ENCODE measurements around the gene PERM1.
A peak's percentile ranks its signal among the peaks of the same experiment; 100 is the strongest.
"Not testable (repeated sequence)": the region's sequence is repeated elsewhere in the genome, so short reads cannot be mapped to it uniquely, and the experiment has no call there.

The PERM1 gene

DNA sequence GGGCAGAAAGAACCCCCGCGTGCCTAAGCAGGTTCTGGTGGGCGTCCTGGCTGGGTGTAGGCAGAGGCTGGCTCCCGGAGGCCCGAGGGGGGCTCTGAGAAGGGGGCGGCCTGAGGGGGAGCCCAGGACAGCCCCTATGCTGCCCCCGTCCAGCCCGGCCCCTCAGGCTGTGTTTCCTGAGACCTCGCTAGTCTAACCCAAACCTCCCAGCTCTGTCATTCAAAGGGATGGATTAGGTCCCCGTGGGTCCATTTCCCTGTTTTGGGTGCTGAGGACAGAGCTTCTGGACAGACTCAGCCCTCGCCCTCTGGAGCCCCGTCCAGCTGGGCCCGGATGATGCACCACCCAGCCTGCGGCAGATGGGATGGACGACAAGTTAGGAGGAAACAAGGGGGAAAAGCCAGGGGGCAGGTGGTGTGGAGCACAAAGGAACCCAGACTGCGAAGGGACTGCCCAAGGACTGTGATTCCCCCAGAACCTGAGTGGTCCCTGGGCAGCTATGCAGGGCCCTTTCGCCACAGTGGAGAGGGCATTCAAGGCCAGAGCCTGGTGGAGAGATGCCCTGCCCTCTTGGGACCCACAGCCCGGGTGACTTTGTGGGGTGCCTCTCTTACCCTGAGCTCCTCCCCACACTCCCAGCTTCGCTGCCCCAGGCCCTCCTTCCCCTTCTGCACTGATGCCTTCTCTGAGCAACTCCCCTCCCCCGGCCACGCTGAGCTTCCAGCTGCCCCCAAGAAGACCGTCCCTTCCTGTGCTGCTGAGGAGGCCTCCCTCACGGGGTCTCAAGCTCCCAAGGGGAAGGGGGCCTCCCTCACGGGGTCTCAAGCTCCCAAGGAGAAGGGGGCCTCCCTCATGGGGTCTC is 15.2 kb upstream of the PERM1 start:
- DNase-seq, result no peak

DNA sequence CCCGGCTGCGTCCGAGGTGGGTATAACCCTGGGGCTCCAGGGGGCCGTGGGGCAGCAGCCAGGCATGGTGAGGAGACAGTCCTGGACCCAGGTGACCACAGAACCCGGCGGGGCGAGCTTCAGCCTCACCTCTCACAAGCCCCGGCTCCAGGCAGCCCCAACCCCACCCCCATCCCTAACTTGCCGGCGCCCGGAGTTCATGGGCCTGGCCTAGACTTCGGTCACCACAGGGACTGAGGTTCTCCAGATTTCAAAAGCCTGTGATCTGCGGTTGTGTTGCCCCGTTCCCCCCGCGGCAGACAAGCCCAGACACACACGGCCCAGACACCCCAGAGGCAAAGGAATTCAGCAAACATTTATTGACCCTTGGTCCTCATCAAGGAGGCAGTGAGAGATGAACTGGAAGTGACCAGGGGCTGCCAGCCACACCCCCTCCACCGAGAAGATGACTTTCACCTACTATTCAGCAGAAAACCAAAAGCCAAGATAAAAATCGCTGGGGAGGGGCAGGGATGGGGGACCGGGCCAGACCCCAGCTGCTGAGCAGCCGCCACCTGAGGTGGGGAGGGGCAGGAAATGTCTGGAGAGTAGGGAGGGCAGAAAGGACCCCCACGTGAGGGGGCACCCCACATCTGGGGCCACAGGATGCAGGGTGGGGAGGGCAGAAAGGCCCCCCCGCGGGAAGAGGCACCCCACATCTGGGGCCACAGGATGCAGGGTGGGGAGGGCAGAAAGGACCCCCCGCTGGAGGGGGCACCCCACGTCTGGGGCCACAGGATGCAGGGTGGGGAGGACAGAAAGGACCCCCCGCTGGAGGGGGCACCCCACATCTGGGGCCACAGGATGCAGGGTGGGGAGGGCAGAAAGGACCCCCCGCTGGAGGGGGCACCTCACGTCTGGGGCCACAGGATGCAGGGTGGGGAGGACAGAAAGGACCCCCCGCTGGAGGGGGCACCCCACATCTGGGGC is 14.1 kb upstream of the PERM1 start:
- DNase-seq, result no peak

DNA sequence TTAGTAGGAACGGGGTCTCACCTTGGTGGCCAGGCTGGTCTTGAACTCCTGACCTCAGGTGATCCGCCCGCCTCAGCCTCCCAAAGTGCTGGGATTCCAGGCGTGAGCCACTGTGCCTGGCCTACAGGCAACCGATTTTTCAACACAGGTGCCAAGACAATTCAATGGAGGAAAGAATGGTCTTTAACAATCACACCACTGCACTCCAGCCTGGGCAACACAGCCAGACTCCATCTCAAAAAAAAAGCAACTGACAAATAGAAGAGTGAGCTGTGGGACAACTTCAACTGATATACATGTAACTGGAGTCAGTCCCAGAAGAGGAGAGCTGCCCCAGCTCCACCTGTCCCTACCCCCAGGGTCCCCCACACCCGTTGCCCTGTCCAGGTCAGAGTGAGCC is 12.7 kb upstream of the PERM1 start:
- not testable (repeated sequence) for DNase-seq

DNA sequence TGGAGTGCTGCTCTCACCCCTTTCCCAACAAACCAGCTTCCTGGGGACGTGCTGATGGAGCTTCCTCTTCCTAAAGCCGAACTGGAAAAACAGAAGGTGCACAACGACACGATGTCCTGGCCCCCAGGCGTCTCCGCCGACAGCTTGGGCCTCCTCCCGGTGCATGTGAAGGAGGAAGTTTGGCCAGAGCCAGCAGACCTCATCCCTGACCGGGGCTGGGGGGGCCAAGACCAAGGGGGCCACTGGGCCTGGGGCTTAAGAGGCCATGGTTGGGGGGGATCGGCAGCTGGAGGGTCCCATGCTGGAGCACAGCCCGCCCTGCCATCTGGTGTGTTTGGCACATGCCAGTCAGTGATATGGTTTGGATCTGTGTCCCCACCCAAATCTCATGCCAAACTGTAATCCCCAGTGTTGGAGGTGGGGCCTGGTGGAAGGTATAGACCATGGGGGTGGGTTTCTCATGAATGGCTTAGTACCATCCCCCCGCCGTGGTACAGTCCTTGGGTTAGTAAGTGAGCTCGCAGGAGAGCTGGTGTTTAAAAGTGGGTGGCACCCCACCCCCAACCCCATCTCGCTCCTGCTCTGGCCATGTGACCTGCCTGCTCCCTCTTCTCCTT is 11.6 kb upstream of the PERM1 start:
- no peak for DNase-seq

DNA sequence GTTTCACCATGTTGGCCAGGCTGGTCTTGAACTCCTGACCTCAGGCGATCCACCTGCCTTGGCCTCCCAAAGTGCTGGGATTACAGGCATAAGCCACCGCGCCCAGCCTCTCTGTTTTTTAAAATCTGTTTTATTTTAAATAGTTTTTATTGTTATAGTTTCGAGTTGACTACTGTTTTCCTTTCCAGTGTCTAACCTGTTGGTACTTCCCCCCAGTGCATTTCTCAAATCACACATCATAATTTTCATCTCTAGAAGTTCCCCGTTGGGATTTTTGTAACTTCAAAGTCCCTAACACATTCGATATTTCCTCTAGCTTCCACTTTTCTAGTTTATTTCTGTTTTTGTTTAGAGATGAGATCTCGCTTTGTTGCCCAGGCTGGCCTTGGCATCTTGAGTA is 10.5 kb upstream of the PERM1 start:
- no peak for DNase-seq

DNA sequence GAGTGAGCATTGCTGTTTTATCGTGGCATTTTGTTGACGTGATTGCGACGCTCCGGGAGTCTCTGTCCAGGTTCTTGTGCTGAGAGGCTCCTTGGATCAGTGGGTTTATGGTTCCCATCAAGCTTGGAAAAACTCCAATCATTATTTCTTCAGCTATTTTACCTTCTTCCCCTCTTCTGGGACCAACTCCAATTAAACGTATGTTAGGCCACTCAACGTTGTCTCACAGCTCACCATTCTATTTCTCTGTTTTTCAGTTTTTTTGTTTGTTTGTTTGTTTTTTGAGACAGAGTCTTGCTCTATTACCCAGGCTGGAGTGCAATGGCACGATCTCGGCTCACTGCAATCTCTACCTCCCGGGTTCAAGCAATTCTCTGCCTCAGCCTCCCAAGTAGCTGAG is 10.0 kb upstream of the PERM1 start:
- DNase-seq, result no peak

DNA sequence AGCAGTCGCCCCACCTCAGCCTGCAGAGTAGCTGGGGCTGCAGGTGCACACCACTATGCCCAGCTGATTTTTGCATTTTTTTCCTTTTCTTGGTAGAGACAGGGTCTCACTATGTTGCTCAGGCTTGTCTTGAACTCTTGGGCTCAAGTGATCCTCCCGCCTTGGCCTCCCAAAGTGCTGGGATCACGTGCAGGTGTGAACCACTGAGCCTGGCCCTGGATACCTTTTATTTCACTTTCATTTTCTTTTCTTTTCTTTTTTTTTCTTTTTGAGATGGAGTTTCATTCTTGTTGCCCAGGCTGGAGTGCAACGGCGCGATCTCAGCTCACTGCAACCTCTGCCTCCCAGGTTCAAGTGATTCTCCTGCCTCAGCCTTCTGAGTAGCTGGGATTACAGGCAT is 9.4 kb upstream of the PERM1 start:
- not testable (repeated sequence) for DNase-seq

DNA sequence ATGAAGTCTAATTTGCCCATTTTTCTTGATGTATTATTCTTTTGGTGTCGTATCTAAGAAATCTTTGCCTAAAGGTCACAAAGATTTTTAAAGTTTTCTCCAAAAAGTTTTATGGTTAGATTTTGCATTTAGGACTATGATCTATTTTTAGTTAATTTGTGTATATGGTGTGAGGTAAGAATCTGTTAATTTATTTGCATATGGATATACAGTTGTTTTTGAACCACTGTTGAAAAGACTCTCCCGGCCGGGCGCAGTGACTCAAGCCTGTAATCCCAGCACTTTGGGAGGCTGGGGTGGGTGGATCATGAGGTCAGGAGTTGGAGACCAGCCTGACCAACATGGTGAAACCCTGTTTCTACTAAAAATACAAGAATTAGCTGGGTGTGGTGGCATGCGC is 6.2 kb upstream of the PERM1 start:
- DNase-seq, result not testable (repeated sequence)

DNA sequence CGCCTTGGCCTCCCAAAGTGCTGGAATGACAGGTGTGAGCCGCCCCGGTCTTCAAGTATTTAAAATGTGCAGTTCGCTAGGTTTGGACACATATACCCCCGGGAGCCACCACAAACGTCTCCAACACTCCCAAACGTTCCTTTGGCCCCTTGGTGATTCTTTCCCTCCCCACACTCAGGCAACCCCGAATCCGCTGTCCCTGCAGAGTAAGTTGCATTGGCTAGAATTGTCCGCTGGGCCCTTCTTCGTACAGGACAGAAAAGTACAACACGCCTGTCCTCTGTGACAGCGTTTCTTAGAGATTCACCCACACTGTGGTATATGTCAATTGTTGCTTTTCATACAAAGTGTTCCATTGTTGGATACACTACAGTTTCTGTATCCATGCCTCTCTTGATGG is 3.2 kb upstream of the PERM1 start:
- DNase-seq, result no peak

DNA sequence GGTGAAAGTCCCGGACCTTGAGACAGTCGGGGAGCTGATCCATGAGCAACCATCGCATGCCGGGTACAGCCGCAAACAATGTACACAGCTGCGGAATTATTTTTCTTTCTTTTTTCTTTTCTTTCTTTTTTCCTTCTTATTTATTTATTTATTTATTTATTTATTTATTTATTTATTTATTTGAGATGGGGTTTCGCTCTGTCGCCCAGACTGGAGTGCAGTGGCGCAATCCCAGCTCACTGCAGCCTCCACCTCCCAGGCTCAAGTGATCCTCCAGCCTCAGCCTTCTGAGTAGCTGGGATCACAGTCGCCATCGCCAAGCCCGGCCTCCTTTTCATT is 2.6 kb upstream of the PERM1 start:
- no peak for DNase-seq

DNA sequence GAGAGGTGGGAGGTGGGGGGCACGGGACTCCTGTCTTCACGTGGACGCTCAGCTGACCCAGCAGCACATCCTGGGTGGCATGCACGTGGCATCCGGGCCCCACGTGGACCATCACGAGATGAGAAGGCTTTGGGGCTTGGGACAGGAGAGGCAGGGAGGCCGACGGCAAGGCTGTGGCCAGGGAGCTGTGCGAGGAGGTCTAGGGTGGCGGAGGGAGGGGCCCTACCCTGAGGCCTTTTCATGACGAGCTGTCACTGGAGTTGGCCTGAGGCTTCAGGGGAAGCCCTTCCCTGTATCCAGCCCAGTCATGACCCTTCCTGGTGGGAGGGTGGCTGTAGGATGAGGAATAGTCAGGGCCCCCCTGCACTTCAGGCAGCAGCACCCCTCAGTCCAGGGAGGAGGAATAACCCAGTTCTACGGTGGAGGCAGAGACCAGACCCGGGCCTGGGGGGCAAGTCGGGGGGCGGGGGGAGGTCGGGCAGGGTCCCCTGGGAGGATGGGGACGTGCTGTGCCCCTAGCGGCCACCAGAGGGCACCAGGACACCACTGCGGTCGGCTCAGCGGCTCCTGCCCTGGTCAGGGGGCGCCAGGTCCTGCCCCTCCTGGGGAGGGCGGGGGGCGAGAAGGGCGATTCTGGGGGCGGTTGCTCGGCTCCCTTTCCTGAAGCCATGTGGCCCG is 2.0 kb upstream of the PERM1 start:
- peak; percentile 12 for DNase-seq

DNA sequence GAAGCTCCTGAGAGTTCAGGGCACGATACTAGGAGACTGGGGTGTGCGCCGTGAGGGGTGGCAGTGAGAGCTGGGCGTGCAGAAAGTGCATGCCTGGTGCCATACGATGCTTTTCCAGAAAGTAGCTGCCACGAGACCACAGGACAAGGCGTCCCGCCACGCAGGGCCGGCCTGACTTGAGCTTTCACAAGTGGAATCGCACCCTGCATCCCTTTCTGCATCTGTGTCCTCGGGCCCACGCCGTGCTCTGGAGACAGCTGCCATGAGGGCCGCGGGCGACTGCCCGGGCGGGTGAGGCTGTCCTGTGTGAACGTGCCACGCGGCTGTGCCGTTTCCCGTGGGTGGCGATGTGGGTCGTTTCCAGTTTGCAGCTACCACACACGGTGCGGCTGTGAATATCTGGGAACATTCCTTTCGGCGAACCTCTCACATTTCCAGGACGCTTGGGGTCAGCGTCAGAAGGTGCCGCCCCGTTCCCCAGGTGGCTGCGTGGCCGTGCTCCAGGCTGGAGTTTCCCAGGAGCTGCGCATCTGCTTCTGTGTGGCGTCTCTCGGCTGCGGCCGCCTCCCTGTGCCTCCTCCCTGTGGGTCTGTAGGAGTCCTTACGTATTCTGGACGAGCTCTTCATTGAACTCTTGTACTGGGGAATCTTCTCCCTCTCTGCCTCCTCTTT is 1.0 kb upstream of the PERM1 start:
- DNase-seq, result no peak

DNA sequence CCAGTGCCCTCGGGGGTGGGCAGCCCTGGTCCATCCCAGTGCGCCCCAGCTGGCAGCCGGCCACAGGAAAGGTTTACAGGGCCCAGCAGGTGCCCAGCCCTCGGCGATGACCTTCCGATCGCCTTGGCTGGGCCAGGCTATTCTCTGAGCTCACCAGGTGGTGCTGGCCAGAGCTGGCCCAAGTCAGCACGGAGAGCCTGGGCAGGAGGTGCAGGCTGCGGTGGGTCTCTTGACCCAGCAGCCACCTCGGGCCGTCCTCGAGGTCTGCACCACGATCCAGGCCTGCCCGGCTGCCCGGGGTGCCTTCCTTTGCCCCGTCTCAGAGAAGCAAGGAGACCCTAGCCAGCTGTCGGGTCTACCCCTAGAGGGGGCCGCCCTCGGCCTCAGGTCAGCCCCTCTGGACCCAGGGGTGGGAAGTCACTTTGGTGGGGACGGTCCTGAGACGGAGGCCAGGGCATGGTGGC is 370 bp downstream of the PERM1 start:
- DNase-seq, result no peak

DNA sequence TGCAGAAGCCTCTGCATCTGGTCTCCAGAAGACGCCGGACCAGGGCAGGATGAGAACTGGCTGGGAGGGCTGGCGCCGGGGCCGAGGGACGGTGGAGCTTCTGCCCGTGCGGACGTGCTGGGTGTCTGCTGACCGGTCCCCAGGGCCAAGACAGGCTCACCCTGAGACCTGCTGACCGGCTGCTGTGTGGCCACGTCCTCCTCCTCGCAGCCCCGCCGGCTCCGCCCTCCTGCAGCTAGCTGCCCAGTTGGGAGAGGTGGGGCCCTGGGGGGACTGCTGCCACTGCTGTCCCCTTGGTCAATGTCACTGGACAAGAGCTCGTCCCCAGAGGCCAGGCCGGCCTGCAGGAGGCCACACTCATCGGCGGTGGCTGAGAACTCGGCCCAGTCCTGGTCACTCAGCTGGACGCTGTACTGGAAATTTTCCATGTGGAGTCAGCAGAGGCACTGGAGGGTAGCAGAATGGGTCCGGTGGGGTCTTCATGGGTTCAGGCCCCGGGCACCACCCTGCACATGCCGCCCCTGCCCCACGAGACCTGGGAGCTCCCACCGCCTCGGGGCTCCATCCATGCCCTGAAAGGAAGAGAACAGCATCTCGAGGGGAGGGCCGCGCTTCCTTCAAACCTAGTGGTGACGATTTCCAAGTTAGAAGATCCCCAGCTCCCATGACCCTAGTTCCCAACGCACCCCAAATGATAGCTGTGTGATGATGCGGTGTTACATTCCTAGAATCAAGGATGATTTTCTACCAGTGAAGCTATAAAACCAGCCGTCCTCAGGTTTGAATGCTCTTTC is 1.1 kb downstream of the PERM1 start:
- DNase-seq, result no peak

DNA sequence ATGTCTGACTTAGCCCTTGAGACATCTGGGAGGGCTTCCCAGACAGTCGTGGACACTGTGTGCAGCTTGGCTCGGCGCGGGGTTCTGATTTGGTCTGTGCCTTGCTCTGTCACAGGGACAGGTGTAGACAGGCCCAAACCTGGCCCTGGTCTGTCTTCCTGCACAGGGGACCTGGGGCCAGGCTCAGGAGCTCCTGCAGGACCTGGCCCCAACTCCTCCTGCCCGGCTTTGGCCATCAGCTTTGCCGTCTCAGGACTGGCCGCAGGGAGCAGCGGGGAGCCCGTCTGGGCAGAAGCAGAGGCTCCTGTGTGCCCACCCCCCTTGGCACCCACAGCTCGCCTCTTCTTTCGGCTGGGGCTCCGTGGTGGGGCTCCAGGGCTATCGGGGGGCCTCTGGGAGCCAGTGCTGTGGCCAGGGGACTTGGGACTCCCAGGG is 1.7 kb downstream of the PERM1 start:
- DNase-seq, result no peak

DNA sequence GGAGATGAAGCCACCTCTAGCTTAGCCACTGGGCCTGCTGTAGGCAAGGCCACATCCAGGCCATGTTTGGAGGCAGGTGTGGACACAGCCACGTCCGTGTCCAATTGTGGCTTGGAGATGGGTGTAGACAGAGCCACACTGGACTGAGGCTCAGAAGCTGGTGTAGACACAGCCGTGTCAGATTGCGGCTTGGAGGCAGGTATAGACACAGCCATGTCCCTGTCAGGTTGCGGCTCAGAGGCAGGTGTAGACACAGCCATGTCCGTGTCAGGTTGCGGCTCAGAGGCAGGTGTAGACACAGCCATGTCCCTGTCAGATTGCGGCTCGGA is 2.2 kb downstream of the PERM1 start:
- no peak for DNase-seq

DNA sequence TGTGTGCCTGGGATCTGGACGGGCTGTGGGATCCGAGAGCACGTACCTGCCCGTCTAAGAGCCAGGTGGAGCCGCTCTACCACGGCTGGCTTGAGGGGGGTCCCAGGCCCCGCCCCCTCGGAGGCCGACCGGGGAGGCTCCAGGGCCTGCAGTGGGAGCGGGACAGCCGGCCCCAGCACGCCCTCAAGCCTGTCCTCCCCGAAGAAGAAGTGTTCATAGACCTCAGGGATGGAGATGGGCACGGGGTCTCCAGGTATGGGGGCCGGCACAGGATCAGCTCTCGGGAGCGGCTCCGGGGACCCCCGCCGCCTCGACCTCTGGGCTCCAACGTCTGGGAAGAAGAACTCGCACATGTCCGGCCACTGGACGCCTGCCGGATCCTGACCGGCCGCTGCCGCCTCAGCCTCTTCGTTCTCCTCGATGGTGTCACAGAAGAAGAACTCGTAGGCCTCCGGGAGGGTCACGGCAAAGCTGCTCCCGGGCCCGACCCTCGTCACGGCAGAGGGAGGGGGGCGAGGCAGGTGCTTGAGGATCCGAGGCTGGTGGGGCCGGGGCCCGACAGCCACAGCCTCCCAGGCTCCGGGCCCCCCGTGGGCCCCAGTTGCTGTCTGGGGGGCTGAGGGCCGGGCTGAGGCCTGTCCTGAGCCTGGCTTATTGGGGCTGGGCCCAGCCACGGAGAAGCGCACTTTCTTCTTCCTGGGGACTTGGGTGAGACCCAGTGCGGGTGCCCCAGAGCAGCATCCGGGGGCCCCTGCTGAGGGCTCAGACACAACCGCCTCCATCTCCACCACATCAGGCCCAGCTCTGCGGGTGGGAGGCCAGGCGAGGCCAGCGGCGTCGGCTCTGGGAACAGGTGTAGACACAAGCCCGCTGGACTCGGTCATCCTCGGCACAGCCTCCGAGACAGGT is 2.8 kb downstream of the PERM1 start:
- no peak for DNase-seq

DNA sequence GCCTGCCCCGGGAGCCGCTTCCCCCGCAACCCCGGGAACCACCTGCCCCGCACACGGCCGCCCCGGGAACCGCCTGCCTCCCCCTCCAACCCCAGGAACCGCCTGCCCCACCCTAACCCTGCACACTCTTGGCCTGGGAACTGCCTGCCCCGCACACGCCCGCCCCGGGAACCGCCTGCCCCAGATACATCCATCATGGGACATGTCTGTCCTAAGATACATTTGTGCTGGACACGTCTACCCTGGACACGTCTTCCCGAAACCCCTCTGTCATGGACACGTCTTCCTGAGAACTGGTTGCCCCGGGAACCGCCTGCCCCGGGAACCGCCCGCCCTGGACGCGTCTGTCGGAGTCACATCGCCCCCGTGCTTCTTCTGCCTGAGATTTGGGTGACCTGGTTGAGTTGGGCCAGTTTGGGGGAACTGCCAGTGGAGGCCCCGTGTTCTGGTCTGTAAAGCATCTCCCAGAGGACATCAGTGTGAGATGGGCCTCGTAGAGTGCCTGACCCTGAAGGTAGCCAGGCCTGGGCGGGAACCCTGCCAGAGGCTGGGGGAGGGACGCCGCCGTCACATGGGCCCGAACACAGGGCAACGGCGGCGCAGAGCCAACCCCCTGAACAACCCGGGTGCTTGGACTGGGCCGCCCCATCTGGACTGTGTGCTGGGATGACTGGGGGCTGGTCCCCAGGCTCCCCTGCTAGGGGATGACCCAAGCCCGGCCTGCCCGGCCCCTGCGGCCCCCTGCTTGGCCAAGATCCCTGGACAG is 3.6 kb downstream of the PERM1 start:
- no peak for DNase-seq

DNA sequence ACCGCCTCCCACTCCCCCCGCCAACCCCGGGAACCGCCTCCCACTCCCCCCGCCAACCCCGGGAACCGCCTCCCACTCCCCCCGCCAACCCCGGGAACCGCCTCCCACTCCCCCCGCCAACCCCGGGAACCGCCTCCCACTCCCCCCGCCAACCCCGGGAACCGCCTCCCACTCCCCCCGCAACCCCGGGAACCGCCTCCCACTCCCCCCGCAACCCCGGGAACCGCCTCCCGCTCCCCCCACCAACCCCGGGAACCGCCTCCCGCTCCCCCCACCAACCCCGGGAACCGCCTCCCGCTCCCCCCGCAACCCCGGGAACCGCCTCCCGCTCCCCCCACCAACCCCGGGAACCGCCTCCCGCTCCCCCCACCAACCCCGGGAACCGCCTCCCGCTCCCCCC is 5.1 kb downstream of the PERM1 start:
- not testable (repeated sequence) for DNase-seq
